Heart left ventricle (tissue), 13 donors: ENCODE measurements around the gene TPRN.

ENCODE experiments used
- CTCF ChIP-seq, 12 donors: fragments of 200-600 bp; sonication (generic) in 4 of 12; IDR thresholded peaks; one replicate each; pipeline versions ENCODE4 v1.5.0 to v1.8.0; 2018 to 2022; ENCODE audit warnings: antibody characterized with exemption in 12 of 12, mild to moderate bottlenecking in 5 of 12
- POLR2A ChIP-seq, 2 donors: fragments of 450-650 bp; IDR thresholded peaks; one replicate each; pipeline ENCODE4 v1.6.1; 2017; ENCODE audit warnings: antibody characterized with exemption in 2 of 2, mild to moderate bottlenecking in 2 of 2, moderate library complexity in 2 of 2
- donor health status: ischemic (EF 13 %, LVEDD 7.1; RV severe dilation, severe dysfunction).
- donor health status: DM: no; HTN: yes; CAD: no.
- donor health status: DM: no; HTN: no; CAD: no.
- donor health status: ischemic (EF 25% LVEDD 6.9; RV normal size, moderate dysfunction).
- donor health status: ischemic (EF 25% LVEDD 5.7; RV mildly dilated, moderate dysfunction).
- donor health status: ischemic (EF 35%, LVEDD 5.7; RV mildly dilated, moderate dysfunction).
- donor health status: nonischemic (EF 11% LVEDD 7.7; RV severe dilation, severe dysfunction).
- donor health status: DM: yes; HTN: yes; CAD: no.
- donor health status: PGD.
- donor health status: ischemic (EF 29% LVEDD 5.4; RV normal size, mild dysfunction).
- donor health status: nonischemic (EF 23%, LVEDD 6.1; RV moderate dilation, normal function).

- TF ChIP-seq CTCF (IDR thresholded peaks at IDR 0.05) (no peak), POLR2A (IDR thresholded peaks at IDR 0.05) (no peak)
These were observed 17.7 kb upstream of the TPRN start for GRCh38 chr9:137218212-137218753.
